Left ventricle myocardium superior (tissue), 1 donor: Measurements from ENCODE around the gene SERPINA5. TPM values are rescaled to one million over a fixed set of nuclear protein-coding genes. Genes with fewer than 3 reads are reported as not detected.

Source experiments
- ATAC-seq: fragments of 200-7000 bp; cut with Tn5 transposase; one replicate; pipeline ENCODE4 v1.9.1; 2020; ENCODE audit warnings: mild to moderate bottlenecking, moderate library complexity
- DNase-seq: peaks from one replicate; pipeline ENCODE4 v3.0.0-alpha.2; 2020
- intact Hi-C: fragments of 100-400 bp; cut with micrococcal nuclease; formaldehyde crosslinking; loops from one replicate; pipeline ENCODE4 v1.11.0; 2022
- long read RNA-seq: library from polyadenylated mRNA; unstranded; transcript quantifications from one replicate; pipeline ENCODE4 v2.0.0, GENCODE V29; 2021
- total RNA-seq: library from RNA; stranded (reverse); fragmentation: NEBNext Ultra II Directional; extraction: Animal tissue kit (Norgen Biotek cat#: 25700); gene quantifications from one replicate; pipeline ENCODE4 v1.2.1, GENCODE V29; 2021
- donor health status: DM: no; HTN: yes; CAD: no; lungs with severe emphysema.

The SERPINA5 gene
- 4.0 TPM for total RNA-seq
- long read RNA-seq, partial matches to known transcripts, result 6 of 10 reads
- long read RNA-seq, other reads (novel, unspliced or antisense), result 0 of 10 reads

GRCh38 chr14:94581127-94581999 is at the start of gene SERPINA5:
Gene SERPINA5 (plus strand): TSS chr14:94581426. CDS start chr14:94587363, 5,937 bp downstream.
- peak; percentile 62 for ATAC-seq
- DNase-seq, result peak; percentile 74

GRCh38 chr14:94532447-94532846 is 48.8 kb upstream of the SERPINA5 start:
- intact Hi-C loops, result no loop called here
- ATAC-seq, result no peak
- no peak for DNase-seq

More at GRCh38 chr14:94581127-94581999, at the start of gene SERPINA5:
- intact Hi-C loops, result no loop called here

GRCh38 chr14:94535506-94535905 is 45.7 kb upstream of the SERPINA5 start:
- intact Hi-C loops, result no loop called here
- DNase-seq, result no peak
- ATAC-seq, result no peak

- intact Hi-C loops, result no loop called here
- DNase-seq (no peak), ATAC-seq (no peak)
Measured at GRCh38 chr14:94536836-94537235, 44.4 kb upstream of the SERPINA5 start.

GRCh38 chr14:94538070-94538740 is 43.0 kb upstream of the SERPINA5 start:
- ATAC-seq (no peak), DNase-seq (no peak)
- intact Hi-C loops, result no loop called here

- ATAC-seq, result no peak
- intact Hi-C loops, result no loop called here
- DNase-seq, result no peak
Measured at GRCh38 chr14:94539181-94539580, 42.0 kb upstream of the SERPINA5 start.

GRCh38 chr14:94540031-94540794 is 41.0 kb upstream of the SERPINA5 start:
- intact Hi-C loops, result no loop called here
- DNase-seq (no peak), ATAC-seq (peak; percentile 71)

- intact Hi-C loops, result no loop called here
- ATAC-seq (no peak), DNase-seq (no peak)
Measured at GRCh38 chr14:94541234-94541975, 39.8 kb upstream of the SERPINA5 start.

GRCh38 chr14:94542111-94542810 is 39.0 kb upstream of the SERPINA5 start:
- DNase-seq (no peak), ATAC-seq (no peak)
- intact Hi-C loops, result no loop called here

- no peak for ATAC-seq
- no peak for DNase-seq
- intact Hi-C loops, result no loop called here
Measured at GRCh38 chr14:94542811-94543440, 38.3 kb upstream of the SERPINA5 start.

- ATAC-seq, result no peak
- intact Hi-C loops, result no loop called here
- no peak for DNase-seq
Measured at GRCh38 chr14:94543449-94544124, 37.6 kb upstream of the SERPINA5 start.

GRCh38 chr14:94544726-94545125 is 36.5 kb upstream of the SERPINA5 start:
- DNase-seq (no peak), ATAC-seq (no peak)
- intact Hi-C loops, result no loop called here

GRCh38 chr14:94545131-94545841 is 35.9 kb upstream of the SERPINA5 start:
- no peak for DNase-seq
- ATAC-seq, result no peak
- intact Hi-C loops, result no loop called here

- intact Hi-C loops, result no loop called here
- DNase-seq (no peak), ATAC-seq (no peak)
Measured at GRCh38 chr14:94547151-94547680, 34.0 kb upstream of the SERPINA5 start.

- ATAC-seq, result no peak
- no peak for DNase-seq
- intact Hi-C loops, result no loop called here
Measured at GRCh38 chr14:94547726-94548125, 33.5 kb upstream of the SERPINA5 start.

- ATAC-seq (no peak), DNase-seq (no peak)
- intact Hi-C loops, result no loop called here
Measured at GRCh38 chr14:94548131-94548998, 32.9 kb upstream of the SERPINA5 start.
